NCI-H1048 (cell line): ENCODE measurements around the gene NRIP3.
"Not testable (repeated sequence)": the region's sequence is repeated elsewhere in the genome, so short reads cannot be mapped to it uniquely, and the experiment has no call there.

Experiments used
- DNase-seq: peaks from one replicate; lab custom pipeline; 2025; lab: John Stamatoyannopoulos, UW

Gene NRIP3

GRCh38 chr11:9015677-9016076 lies 11.9 kb upstream of the NRIP3 start:
- DNase-seq, result no peak

GRCh38 chr11:9014826-9015225 lies 11.0 kb upstream of the NRIP3 start:
- DNase-seq, result no peak

GRCh38 chr11:9013373-9013772 lies 9.6 kb upstream of the NRIP3 start:
- DNase-seq, result no peak

- not testable (repeated sequence) for DNase-seq
Measured at GRCh38 chr11:9009538-9009937, 5.7 kb upstream of the NRIP3 start.

- no peak for DNase-seq
Measured at GRCh38 chr11:9008661-9009060, 4.9 kb upstream of the NRIP3 start.

GRCh38 chr11:9008011-9008550 lies 4.3 kb upstream of the NRIP3 start:
- no peak for DNase-seq

- DNase-seq, result no peak
Measured at GRCh38 chr11:9005087-9005486, 1.3 kb upstream of the NRIP3 start.

GRCh38 chr11:9004183-9004926 lies 554 bp upstream of the NRIP3 start:
- no peak for DNase-seq

GRCh38 chr11:9002920-9003572 lies 755 bp downstream of the NRIP3 start:
- no peak for DNase-seq

- DNase-seq, result no peak
Measured at GRCh38 chr11:9001736-9002135, 2.1 kb downstream of the NRIP3 start.

- DNase-seq, result no peak
Measured at GRCh38 chr11:8998017-8998416, 5.8 kb downstream of the NRIP3 start.

GRCh38 chr11:8997451-8997850 lies 6.3 kb downstream of the NRIP3 start:
- no peak for DNase-seq

- DNase-seq, result no peak
Measured at GRCh38 chr11:8989453-8989852, 14.3 kb downstream of the NRIP3 start.

GRCh38 chr11:8988329-8989234 lies 15.2 kb downstream of the NRIP3 start:
- DNase-seq, result no peak

GRCh38 chr11:8987446-8987845 lies 16.4 kb downstream of the NRIP3 start:
- DNase-seq, result no peak

- DNase-seq, result not testable (repeated sequence)
Measured at GRCh38 chr11:8986772-8987171, 17.0 kb downstream of the NRIP3 start.

- DNase-seq, result no peak
Measured at GRCh38 chr11:8985462-8985861, 18.3 kb downstream of the NRIP3 start.

- no peak for DNase-seq
Measured at GRCh38 chr11:8983552-8983951, 20.2 kb downstream of the NRIP3 start.

GRCh38 chr11:8980485-8980884 lies 23.3 kb downstream of the NRIP3 start:
- no peak for DNase-seq

- not testable (repeated sequence) for DNase-seq
Measured at GRCh38 chr11:8979365-8979764, 24.4 kb downstream of the NRIP3 start.

GRCh38 chr11:8973121-8973520 lies 30.7 kb downstream of the NRIP3 start:
- no peak for DNase-seq

- DNase-seq, result no peak
Measured at GRCh38 chr11:8971924-8972316, 31.9 kb downstream of the NRIP3 start.
